GM13977 (cell line): ENCODE data around the gene TNIP1.

Experiments used
- DNase-seq: peaks from one replicate; pipeline ENCODE4 v3.0.0; 2012; ENCODE audit warnings: low spot score
- in situ Hi-C: fragments of 300-500 bp; cut with MboI; formaldehyde crosslinking; loops from one replicate; pipeline ENCODE4 v1.12.0; 2022; ENCODE audit warnings: low sequenced_read_pairs, low pct_unique_long_range_greater_than_20kb, mixed read lengths, inconsistent platforms; ENCODE audit not compliant: unreplicated experiment
- TF ChIP-seq, protein P1 (sequence below): IDR thresholded peaks from 2 replicates; pipeline ENCODE4 v1.5.1; 2012; ENCODE audit warnings: mild to moderate bottlenecking, control low read depth; ENCODE audit not compliant: insufficient read depth; ENCODE audit errors: extremely low read depth, missing control alignments

TNIP1 gene

DNA sequence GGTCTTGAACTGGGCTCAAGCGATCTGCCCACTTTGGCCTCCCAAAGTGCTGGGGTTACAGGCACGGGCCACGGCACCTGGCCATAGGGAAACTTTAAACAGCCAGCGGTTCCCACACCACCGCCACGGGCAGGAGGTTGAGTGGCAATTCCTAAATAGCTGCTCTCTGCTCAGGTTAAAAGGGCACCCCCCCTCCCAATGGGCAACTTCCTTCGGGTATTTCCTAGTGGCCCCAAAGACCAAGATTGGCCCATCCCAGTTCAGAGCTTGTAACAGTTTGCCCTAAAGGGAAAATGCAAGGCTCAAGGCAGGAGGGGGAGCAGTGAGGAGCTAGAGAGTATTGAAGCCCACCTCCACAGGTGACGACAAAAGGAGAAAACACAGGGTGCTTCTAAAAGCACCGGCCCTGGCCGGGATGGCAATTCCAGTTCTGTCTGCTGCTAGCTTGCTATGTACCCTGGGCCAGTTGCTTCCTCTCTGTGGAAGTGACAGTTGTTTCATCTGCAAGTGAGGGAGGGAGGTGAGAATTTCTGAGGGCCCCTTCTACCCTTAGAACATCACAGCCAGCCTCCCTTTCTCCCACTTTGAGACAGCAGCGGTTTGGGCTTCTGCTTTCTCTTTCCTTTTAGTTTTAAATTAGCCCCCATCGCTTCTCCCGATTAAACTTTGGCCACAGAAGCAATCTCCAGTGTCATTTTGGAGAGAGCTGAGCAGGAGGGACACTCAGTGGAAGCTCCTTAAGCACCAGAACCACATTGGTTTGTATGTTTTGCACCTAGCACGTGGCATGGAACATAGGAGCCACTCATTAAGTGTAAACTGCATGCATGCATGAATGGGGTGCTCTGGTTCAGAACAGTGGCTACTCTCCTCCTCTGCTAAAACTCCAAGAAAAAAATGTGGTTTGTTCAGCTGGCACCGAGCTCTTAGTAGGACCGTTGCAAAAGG, 17.3 kb upstream of the TNIP1 start:
- DNase-seq = peak; percentile 74
- TF ChIP-seq, protein P1, sequence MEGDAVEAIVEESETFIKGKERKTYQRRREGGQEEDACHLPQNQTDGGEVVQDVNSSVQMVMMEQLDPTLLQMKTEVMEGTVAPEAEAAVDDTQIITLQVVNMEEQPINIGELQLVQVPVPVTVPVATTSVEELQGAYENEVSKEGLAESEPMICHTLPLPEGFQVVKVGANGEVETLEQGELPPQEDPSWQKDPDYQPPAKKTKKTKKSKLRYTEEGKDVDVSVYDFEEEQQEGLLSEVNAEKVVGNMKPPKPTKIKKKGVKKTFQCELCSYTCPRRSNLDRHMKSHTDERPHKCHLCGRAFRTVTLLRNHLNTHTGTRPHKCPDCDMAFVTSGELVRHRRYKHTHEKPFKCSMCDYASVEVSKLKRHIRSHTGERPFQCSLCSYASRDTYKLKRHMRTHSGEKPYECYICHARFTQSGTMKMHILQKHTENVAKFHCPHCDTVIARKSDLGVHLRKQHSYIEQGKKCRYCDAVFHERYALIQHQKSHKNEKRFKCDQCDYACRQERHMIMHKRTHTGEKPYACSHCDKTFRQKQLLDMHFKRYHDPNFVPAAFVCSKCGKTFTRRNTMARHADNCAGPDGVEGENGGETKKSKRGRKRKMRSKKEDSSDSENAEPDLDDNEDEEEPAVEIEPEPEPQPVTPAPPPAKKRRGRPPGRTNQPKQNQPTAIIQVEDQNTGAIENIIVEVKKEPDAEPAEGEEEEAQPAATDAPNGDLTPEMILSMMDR = no peak
- in situ Hi-C loops = no loop called here

DNA sequence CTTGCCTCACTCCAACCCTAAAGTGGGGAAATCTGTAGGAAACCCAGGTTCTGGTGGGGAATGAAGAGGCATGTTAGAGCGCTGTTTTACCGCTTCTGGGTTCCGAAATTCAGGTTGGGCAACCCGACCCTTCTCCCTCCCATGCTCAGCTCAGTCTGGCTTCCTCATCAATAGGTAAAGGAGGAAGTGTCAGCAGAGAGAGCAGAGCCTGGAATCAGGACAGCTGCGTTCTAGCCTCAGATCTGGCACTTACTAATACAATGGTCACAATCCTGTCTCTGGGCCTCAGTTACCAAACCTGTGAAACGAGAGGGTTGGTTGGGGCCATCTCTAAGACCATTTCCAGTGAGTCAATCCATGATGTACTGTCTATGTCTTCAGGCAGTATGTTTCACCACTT, 16.2 kb upstream of the TNIP1 start:
- in situ Hi-C loops = no loop called here
- TF ChIP-seq, protein P1 = no peak
- DNase-seq = no peak

DNA sequence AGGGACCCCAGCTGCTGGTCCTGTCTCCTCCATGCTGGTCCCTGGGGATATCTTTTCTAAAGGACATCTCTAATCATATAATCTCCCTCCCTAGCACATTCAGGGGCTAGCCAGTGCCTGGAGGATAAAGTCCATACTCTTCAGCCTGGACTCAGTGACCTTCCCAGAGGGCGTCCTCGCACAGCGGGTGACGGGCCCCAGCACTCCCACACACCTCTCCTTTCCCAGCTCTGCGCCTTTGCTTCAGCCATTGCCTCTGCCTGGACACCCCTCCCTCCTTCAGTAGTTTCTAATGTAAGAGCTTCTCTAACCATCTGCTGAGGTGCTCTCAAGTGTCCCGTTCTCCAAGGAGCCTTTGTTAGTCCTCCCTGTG, 15.2 kb upstream of the TNIP1 start:
- in situ Hi-C loops = no loop called here
- TF ChIP-seq, protein P1 = no peak
- no peak for DNase-seq

DNA sequence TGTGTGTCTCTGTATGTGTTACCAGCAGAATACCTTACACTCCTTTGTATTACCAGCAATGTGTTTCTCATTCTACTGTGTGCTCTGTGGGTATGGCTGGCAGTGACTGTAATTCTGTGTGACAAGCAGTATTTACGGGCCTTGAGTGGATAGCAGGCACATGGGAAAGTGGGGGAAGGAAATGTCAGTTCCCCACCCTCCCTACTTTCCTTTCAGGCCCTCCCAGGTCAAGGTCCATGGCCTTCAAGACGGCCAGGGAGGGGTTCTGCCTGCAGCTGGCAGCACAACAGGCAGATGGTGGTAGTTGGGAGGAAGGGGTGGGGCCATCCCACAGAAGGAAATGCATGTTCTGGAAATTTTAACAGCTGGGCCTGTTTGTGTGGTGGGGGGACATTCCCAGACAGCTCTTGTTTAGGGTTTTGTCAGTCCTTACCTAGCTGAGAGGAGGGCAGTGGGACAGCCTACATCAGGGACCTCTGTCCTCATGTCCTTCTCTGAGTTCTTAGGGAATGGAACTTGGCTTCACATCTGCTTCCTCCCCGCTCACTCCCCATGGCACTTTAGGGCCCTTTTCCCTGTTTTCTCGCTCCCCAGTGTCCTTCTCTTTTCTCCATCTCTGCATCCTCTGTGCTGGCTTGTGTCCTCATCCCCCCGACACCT, 14.6 kb upstream of the TNIP1 start:
- TF ChIP-seq, protein P1 = no peak
- no peak for DNase-seq
- in situ Hi-C loops = no loop called here

DNA sequence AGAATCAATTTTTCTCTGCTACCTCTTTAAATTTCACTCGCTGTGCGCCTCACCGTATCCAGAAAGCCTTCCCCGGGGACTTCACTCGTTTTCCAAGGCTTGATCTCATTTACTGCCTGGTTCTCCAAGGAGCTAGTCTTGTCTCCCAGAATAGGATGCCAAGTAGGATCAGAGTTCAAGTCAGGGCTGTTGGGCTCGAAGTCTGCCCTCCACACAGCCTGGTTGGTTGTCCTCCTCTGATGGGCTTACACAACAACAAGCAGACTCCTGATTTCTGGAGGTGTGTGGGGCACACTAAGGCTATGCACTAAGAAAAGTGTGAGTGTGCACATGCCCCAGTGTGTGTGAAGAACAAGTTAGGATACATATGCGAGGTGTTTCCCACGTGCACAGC, 14.0 kb upstream of the TNIP1 start:
- TF ChIP-seq, protein P1 = no peak
- DNase-seq = no peak
- in situ Hi-C loops = no loop called here

DNA sequence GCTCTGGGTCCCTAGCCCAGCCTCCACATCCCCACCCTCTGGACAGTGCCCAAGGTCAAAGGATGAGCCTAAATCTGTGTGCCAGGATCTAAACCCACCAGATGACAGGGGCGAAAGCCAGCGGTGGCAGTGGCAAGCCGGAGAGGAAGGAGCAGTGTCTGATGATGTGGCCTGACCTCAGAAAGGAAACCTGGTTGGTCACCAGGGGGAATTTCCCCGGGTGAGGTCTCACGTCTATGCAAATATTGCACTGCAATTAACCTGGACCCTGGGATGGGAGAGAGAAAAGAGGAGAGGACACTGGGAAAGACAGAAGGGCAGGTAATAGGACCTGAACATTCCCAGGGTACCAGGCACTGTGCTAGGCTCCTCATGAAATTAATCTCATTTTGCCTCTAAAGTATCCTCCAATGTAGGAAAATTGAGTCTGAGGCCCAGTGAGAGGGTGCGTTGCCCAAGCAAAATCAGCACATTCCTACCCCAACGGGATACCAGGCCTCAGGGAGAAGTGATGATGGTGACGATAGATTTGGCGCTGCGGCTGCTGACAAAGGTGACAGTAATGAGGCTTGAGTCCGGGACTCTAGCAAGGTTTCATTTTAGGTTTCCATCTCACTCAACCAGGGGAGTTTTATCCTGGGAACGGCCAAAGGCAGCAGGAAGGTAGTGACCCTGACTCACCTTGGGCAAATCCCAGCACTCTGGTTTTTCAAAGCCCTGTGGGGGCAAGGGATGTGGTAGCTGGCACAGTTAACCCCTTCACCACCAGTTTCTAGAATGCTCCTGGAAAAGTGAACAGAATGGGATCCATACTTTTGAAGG, 13.4 kb upstream of the TNIP1 start:
- peak; percentile 66 for DNase-seq
- in situ Hi-C loops = no loop called here
- TF ChIP-seq, protein P1 = no peak
